HG03521 (cell line): Measurements from ENCODE around the gene MAN1C1.

Source experiments
- ATAC-seq: cut with Tn5 transposase; IDR thresholded peaks from one replicate; pipeline ENCODE4 v1.9.1; 2021; ENCODE audit warnings: mild to moderate bottlenecking, moderate library complexity; ENCODE audit not compliant: unreplicated experiment

MAN1C1 gene

DNA sequence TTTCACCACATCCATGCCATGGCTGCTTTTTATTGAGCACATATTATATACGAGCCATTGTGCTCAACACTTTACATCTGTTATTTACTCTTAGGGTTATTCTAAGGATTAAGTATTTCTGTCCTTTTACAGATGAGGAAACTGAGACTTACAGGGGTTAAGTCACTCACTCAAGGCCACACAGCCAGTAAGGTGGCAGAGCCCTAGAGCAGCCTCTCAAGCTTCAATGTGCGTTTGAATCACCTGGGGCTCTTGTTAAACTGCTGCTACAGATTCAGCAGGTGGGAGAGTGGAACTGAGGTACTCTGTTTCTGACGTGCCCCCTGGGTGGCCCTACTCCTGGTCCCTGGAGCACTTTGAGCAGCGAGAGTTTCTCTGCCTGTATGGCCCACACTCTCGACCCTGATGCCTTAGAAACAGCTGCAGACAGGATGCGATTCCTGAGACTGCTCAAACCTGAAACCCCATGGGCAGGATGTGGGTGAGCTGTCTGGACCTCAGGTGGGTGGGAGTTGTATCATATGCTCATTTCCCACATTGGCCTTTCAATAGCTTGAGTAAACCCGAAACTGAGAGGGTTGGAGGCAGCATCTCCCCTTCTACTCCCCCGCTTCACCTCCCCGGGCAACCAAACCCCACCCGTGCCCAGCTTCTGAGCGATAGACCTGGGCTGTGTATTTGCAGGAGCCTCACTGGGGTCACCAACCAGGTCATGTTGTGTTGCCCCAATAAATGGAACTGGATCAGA, 59.3 kb downstream of the MAN1C1 start:
- peak; percentile 88 for ATAC-seq

DNA sequence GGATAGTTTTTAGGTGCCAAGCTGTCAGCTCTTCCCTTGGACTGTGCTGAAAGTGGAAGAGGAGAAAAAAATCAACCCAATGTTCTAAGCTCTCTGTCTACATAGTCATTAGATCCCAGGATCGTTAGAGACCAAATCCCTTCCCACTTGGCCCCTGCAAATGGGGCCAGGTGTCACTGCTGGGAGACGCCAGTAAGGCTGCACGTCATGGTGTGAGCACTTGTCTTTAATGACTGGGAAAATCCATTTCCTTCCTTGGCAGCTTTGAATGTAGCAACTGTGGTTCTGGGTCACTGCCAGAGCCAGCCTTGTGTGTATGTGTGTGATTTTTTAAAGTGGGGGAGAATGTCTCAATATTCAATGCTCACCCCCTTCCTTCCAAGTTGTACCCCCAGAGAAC, 59.9 kb downstream of the MAN1C1 start:
- ATAC-seq, result peak; percentile 12

- ATAC-seq, result no peak
Measured at GRCh38 chr1:25677193-25677773, 60.7 kb downstream of the MAN1C1 start.

DNA sequence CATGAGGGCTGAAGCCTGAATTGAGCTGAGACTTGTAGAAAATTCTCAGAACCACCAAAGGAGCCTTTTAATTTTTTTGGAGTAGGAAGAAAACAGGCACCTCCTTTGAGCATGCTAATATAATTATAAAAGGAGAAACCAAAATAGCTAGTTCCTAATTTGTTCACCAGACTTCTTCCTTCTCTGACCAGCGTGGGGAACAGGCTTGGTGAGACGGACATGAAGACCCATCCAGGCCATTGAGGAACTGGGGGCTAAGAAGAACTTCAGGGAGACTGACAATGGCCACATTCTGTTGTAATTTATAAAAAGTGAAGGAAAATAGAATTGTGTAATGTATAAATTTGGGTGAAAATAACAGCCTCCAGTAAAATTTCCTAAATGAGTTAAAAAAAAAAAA, 62.6 kb downstream of the MAN1C1 start:
- ATAC-seq, result no peak

DNA sequence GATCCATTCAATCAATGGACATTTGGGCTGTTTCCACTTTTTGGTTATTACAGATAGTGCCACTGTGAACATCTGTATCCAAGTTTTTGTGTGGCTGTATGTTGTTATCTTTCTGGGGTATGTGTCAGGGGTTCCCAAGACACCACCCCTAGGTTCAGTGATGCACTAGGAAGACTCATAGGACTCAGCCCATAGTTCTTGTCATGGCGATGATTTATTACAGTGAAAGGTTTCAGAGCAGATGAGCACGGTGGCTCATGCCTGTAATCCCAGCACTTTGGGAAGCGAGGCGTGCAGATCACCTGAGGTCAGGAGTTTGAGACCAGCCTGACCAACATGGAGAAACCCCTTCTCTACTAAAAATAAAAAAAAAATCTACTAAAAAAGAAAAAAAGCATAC, 64.1 kb downstream of the MAN1C1 start:
- ATAC-seq, result no peak

GRCh38 chr1:25682059-25682601, 65.5 kb downstream of the MAN1C1 start:
- ATAC-seq, result no peak

- no peak for ATAC-seq
Measured at GRCh38 chr1:25683177-25683576, 66.6 kb downstream of the MAN1C1 start.

DNA sequence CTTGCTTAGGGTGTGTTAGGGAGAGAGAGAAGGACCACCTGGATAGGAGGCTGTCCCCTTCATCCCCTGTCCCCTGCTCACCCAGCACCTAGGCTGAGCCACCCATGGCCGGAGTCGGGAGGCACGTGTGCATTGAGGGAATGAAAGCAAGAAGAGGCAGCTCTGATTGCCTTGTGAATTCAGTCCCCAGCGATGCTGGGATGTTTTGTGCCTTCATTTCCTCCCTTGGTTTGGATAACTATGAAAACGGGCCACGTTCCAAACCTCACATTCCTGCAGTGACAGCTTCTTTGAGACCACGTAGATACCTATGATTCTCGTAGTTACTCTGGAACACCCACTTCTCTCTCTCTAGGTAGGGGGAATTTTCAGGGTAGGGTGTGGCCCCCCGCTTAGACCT, 67.1 kb downstream of the MAN1C1 start:
- no peak for ATAC-seq

- no peak for ATAC-seq
Measured at GRCh38 chr1:25684216-25684965, 67.8 kb downstream of the MAN1C1 start.

DNA sequence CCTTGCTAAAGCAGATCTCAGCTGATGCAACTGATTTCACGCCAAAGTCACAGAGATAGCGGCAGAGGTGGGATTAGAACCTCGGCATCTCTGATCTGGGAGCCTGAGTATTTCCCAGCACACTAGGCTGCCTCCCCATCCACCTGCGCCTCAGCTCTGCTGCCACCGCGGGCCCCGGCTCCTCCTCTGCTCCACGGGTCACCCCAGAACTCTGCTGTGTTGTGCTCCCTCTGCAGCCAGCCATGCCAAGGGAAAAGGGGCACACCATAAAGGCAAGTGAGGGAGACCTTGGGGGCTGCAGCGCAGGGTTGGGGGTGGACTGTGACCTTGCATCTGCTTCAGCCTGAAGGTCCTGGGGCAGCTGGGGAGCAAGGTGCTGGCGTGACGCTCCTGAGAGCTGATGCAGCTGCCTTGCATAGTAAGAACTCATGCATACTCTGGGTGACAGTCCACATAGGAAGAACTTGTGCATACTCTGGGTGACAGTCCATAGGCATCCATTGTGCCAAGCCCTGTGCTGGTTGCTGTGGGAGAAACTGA, 68.7 kb downstream of the MAN1C1 start:
- no peak for ATAC-seq

- ATAC-seq, result no peak
Measured at GRCh38 chr1:25685938-25686665, 69.5 kb downstream of the MAN1C1 start.

GRCh38 chr1:25687221-25688017, 70.8 kb downstream of the MAN1C1 start:
- ATAC-seq, result no peak

- no peak for ATAC-seq
Measured at GRCh38 chr1:25688390-25689119, 72.0 kb downstream of the MAN1C1 start.

DNA sequence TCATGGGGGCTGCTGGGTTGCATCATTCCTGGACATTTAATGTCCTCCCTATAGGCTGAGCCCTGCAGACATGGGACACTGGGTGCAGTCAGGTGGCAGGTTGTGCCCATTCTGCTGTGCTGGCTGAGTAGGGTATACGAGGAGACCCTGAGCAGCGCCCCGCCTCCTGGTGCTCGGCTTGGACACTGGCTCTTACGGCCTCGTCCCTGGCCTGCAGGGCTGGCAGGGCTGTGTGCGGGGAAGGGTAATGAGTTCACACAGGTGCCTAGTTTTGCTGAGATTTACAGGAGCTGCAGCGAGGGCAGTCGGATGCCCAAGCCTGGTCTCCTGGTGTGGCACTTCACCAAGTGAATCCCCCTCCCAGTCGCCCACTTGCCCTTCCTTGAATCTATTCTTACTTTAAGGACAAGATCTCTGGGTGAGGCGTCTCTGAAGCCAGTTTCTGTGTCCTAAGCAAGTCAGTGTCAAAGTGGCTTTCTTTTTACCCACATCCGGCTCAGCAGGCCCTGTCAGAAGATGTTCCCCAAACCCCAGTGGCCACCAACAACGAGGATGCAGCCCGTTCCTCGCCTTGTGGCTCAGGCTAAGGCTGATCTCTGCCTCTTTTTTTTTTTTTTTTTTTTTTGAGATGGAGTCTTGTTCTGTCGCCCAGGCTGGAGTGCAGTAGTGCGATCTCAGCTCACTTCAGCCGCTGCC, 73.2 kb downstream of the MAN1C1 start:
- no peak for ATAC-seq

- ATAC-seq, result no peak
Measured at GRCh38 chr1:25690396-25690956, 73.9 kb downstream of the MAN1C1 start.

- ATAC-seq, result no peak
Measured at GRCh38 chr1:25691211-25691610, 74.6 kb downstream of the MAN1C1 start.

DNA sequence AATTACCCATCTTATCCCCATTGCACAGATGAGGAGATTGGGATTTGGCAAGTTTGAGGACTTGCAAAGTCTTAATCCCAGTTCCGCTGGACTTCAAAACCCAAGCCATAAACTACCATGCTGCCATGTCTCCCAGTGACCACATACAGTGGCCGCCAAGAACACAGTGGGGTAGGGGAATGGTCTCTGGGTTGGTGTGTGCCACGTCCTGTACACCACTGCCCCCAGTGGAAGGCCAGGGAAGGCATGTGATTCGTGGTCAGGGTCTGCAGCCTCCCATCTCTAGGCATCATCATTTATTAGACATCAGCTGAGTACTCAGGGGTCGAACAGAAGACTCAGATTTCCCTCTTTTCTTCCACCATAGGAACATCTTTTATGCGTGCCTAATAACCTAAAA, 76.0 kb downstream of the MAN1C1 start:
- ATAC-seq, result no peak
